ENCODE results near the gene RBM38. TPM values are rescaled to one million over a fixed set of nuclear protein-coding genes. Genes with fewer than 3 reads are reported as not detected.

The RBM38 gene
- total RNA-seq, 1 experiment from 2014 or later: 39.2 TPM

GRCh38 chr20:57410924-57411323 lies 19.7 kb downstream of the RBM38 start:
- no peak overlapping the region for H3K27ac Mint-ChIP-seq (ENCODE audit: unreplicated experiment)
- Histone ChIP-seq H3K9me3 (no peaks in the 10 kb centered on the region), H3K27me3 (replicated peaks; ENCODE audit: control insufficient read depth, insufficient read depth, low read length) (no peaks in the 10 kb centered on the region; the same call in 1 of the 2 replicates), H3K36me3 (ENCODE audit: control insufficient read depth, insufficient read depth, low read length) (peaks cover 7% of the 10 kb centered on the region; the same call in 1 of the 2 replicates), H3K4me3 (ENCODE audit: low read depth, low read length) (no peak overlapping the region), H3K4me1 (no peaks in the 10 kb centered on the region)
- intact Hi-C loops (cut with micrococcal nuclease; ENCODE audit: unreplicated experiment): no loop called here
- no peaks in the 10 kb centered on the region for H3K9me3 Mint-ChIP-seq (ENCODE audit: unreplicated experiment)
- H3K4me1 Mint-ChIP-seq (ENCODE audit: low read depth, unreplicated experiment): no peaks in the 10 kb centered on the region
- no TSS peak for BruUV-seq (replicated peaks)
- no peak for TF ChIP-seq CTCF (IDR thresholded peaks at IDR 0.05; ENCODE audit: insufficient read depth in 1 of 2, low read depth in 1 of 2, low read length in 1 of 2, severe bottlenecking in 1 of 2, unreplicated experiment in 1 of 2)
- H3K4me3 Mint-ChIP-seq (ENCODE audit: unreplicated experiment): no peak overlapping the region
- peaks cover 16% of the 10 kb centered on the region for H3K36me3 Mint-ChIP-seq (ENCODE audit: insufficient read depth, unreplicated experiment)
- ChIA-PET CTCF (no interaction called here), POLR2A (no interaction called here)
- DNase-seq: no peak
- H3K27me3 Mint-ChIP-seq (ENCODE audit: insufficient read depth, unreplicated experiment): no peaks in the 10 kb centered on the region

GRCh38 chr20:57411406-57412283 lies 20.4 kb downstream of the RBM38 start:
- Mint-ChIP-seq H3K4me3 (ENCODE audit: unreplicated experiment) (no peak overlapping the region), H3K27me3 (ENCODE audit: insufficient read depth, unreplicated experiment) (no peaks in the 10 kb centered on the region), H3K36me3 (ENCODE audit: insufficient read depth, unreplicated experiment) (peaks cover 16% of the 10 kb centered on the region), H3K27ac (ENCODE audit: unreplicated experiment) (no peak overlapping the region), H3K9me3 (ENCODE audit: unreplicated experiment) (no peaks in the 10 kb centered on the region), H3K4me1 (ENCODE audit: low read depth, unreplicated experiment) (no peaks in the 10 kb centered on the region)
- ChIA-PET POLR2A (no interaction called here), CTCF (interaction anchor here (0.6 to 1.7 kb wide), 2 partner anchors 28 to 90 kb away, joined by 3 to 4 read pairs; no protein-coding TSS in a partner anchor)
- no peak overlapping the region for H3K4me3 ChIP-seq (ENCODE audit: low read depth, low read length)
- H3K36me3 ChIP-seq (ENCODE audit: control insufficient read depth, insufficient read depth, low read length): peaks cover 2% of the 10 kb centered on the region; the same call in 1 of the 2 replicates
- H3K27me3 ChIP-seq (replicated peaks; ENCODE audit: control insufficient read depth, insufficient read depth, low read length): no peaks in the 10 kb centered on the region; the same call in 1 of the 2 replicates
- no peaks in the 10 kb centered on the region for H3K4me1 ChIP-seq
- no peak for TF ChIP-seq CTCF (IDR thresholded peaks at IDR 0.05; ENCODE audit: insufficient read depth in 1 of 2, low read depth in 1 of 2, low read length in 1 of 2, severe bottlenecking in 1 of 2, unreplicated experiment in 1 of 2)
- intact Hi-C loops (cut with micrococcal nuclease; ENCODE audit: unreplicated experiment): no loop called here
- no peak for DNase-seq
- BruUV-seq (replicated peaks): no TSS peak
- H3K9me3 ChIP-seq: no peaks in the 10 kb centered on the region

- H3K4me3 ChIP-seq (ENCODE audit: low read depth, low read length): no peak overlapping the region
Measured at GRCh38 chr20:57412347-57413029, 21.3 kb downstream of the RBM38 start.

More at GRCh38 chr20:57412347-57413029, 21.3 kb downstream of the RBM38 start:
- H3K27me3 Mint-ChIP-seq (ENCODE audit: insufficient read depth, unreplicated experiment): peaks cover 4% of the 10 kb centered on the region
- no TSS peak for BruUV-seq (replicated peaks)
- H3K4me1 Mint-ChIP-seq (ENCODE audit: low read depth, unreplicated experiment): no peaks in the 10 kb centered on the region
- H3K9me3 Mint-ChIP-seq (ENCODE audit: unreplicated experiment): no peaks in the 10 kb centered on the region
- H3K9me3 ChIP-seq: no peaks in the 10 kb centered on the region
- H3K27me3 ChIP-seq (replicated peaks; ENCODE audit: control insufficient read depth, insufficient read depth, low read length): no peaks in the 10 kb centered on the region; the same call in 1 of the 2 replicates
- ChIA-PET CTCF (interaction anchor here (0.8 to 1.7 kb wide), 2 partner anchors 11 to 89 kb away, joined by 3 to 4 read pairs; no protein-coding TSS in a partner anchor), POLR2A (no interaction called here)
- H3K36me3 Mint-ChIP-seq (ENCODE audit: insufficient read depth, unreplicated experiment): peaks cover 16% of the 10 kb centered on the region
- H3K27ac Mint-ChIP-seq (ENCODE audit: unreplicated experiment): no peak overlapping the region
- no peak for DNase-seq
- H3K4me3 Mint-ChIP-seq (ENCODE audit: unreplicated experiment): no peak overlapping the region
- no peak for TF ChIP-seq CTCF (IDR thresholded peaks at IDR 0.05; ENCODE audit: insufficient read depth in 1 of 2, low read depth in 1 of 2, low read length in 1 of 2, severe bottlenecking in 1 of 2, unreplicated experiment in 1 of 2)
- intact Hi-C loops (cut with micrococcal nuclease; ENCODE audit: unreplicated experiment): no loop called here
- peaks cover 2% of the 10 kb centered on the region; the same call in 1 of the 2 replicates for H3K36me3 ChIP-seq (ENCODE audit: control insufficient read depth, insufficient read depth, low read length)
- H3K4me1 ChIP-seq: no peaks in the 10 kb centered on the region

All from Caco-2 (cell line).